ENCODE data around the gene TYW1B. TPM values are rescaled to one million over a fixed set of nuclear protein-coding genes. Genes with fewer than 3 reads are reported as not detected.
"Not testable (repeated sequence)": the region's sequence is repeated elsewhere in the genome, so short reads cannot be mapped to it uniquely, and the experiment has no call there.

The TYW1B gene
- total RNA-seq, 1 donor from 2014 or later, result 1.9 TPM

DNA sequence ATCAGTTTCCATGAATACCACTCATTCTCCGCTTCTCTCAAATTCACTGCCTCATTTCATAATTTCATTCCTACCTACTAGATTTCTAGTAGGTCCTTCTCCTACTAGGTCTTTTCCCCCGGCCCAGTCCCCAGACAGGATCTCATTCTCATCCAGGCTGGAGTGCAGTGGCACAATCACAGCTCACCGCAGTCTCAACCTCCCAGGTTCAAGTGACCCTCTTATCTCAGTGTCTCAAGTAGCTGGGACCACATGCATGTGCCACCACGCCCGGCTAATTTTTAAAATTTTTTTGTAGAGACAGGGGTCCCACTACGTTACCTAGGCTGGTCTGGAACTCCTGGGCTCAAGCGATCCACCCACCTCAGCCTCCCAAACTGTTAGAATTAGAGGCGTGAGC, 132.5 kb downstream of the TYW1B start:
- not testable (repeated sequence) for H3K27ac Mint-ChIP-seq (ENCODE audit: unreplicated experiment); H3K36me3 Mint-ChIP-seq (ENCODE audit: low read depth, unreplicated experiment); DNase-seq (ENCODE audit: low spot score); H3K9me3 Mint-ChIP-seq (ENCODE audit: unreplicated experiment); H3K4me3 Mint-ChIP-seq (ENCODE audit: unreplicated experiment); H3K27me3 Mint-ChIP-seq (ENCODE audit: unreplicated experiment)
- H3K4me1 Mint-ChIP-seq (ENCODE audit: unreplicated experiment), result peaks cover 12% of the 10 kb centered on the region

DNA sequence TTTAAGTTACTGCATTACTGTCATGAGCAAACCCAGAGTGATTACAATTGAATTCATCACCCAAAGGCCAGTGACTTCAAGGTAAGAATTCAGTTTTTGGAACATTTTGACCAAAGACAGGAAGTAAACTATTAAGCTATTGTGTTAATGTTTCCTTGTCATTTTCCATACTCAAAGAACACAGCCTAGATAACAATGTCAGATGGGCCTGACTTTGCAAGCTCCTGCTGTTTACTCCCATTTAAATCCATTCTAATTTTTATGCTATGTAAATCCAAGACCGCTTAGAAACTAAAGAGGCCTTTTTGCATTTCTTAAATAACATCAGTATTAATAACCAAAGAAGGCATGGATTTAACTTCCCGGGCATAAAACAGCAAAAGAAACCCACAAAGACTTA, 136.6 kb downstream of the TYW1B start:
- H3K4me3 Mint-ChIP-seq (ENCODE audit: unreplicated experiment); H3K36me3 Mint-ChIP-seq (ENCODE audit: low read depth, unreplicated experiment); DNase-seq (ENCODE audit: low spot score); H3K27me3 Mint-ChIP-seq (ENCODE audit: unreplicated experiment); H3K9me3 Mint-ChIP-seq (ENCODE audit: unreplicated experiment): not testable (repeated sequence)
- peaks cover 20% of the 10 kb centered on the region for H3K4me1 Mint-ChIP-seq (ENCODE audit: unreplicated experiment)
- H3K27ac Mint-ChIP-seq (ENCODE audit: unreplicated experiment), result peak overlapping the region; percentile 48

DNA sequence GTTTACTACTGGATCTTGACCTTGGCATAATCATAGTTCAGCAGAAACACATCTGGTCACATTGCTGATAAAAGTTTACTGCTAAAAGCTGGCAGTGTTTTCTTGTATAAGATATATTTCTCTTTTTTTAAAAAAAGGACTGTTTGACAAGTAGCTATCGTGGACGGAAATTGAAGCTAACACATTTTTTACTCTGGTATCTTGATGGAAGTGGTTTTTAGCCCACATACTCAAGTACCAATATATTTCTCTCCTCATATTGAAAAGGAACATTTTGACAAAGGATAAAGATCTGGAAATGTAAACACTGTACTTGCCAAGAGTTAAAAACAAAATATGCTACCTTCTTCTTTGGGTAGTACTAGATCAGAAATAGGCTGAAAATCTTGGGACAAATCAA, 137.8 kb downstream of the TYW1B start:
- H3K27ac Mint-ChIP-seq (ENCODE audit: unreplicated experiment); H3K4me3 Mint-ChIP-seq (ENCODE audit: unreplicated experiment); H3K36me3 Mint-ChIP-seq (ENCODE audit: low read depth, unreplicated experiment); H3K9me3 Mint-ChIP-seq (ENCODE audit: unreplicated experiment); DNase-seq (ENCODE audit: low spot score); H3K27me3 Mint-ChIP-seq (ENCODE audit: unreplicated experiment): not testable (repeated sequence)
- H3K4me1 Mint-ChIP-seq (ENCODE audit: unreplicated experiment), result peaks cover 22% of the 10 kb centered on the region

DNA sequence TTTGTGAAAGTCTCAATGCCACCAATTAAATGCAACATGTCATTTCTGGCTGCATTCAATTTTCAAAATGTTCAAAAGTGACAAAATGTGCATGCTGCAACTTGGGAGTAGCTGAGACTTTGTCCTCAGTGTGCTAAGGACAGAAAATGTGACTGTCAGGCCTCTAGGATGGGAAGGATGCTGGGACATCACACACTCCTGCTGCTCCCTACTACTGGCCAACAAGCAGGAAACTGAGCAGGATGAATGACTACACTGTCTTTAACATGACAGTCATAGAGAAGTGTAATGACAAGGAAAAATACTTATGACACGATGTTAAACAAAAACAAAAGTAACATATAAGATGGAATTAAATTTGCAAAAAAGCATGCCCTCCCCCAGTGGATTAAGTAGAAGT, 138.7 kb downstream of the TYW1B start:
- DNase-seq (ENCODE audit: low spot score); H3K27ac Mint-ChIP-seq (ENCODE audit: unreplicated experiment); H3K4me3 Mint-ChIP-seq (ENCODE audit: unreplicated experiment); H3K36me3 Mint-ChIP-seq (ENCODE audit: low read depth, unreplicated experiment); H3K9me3 Mint-ChIP-seq (ENCODE audit: unreplicated experiment); H3K27me3 Mint-ChIP-seq (ENCODE audit: unreplicated experiment): not testable (repeated sequence)
- H3K4me1 Mint-ChIP-seq (ENCODE audit: unreplicated experiment), result peaks cover 25% of the 10 kb centered on the region

GRCh38 chr7:72681211-72681610, 146.8 kb downstream of the TYW1B start:
- not testable (repeated sequence) for H3K27ac Mint-ChIP-seq (ENCODE audit: unreplicated experiment); H3K27me3 Mint-ChIP-seq (ENCODE audit: unreplicated experiment); H3K9me3 Mint-ChIP-seq (ENCODE audit: unreplicated experiment); DNase-seq (ENCODE audit: low spot score); H3K4me3 Mint-ChIP-seq (ENCODE audit: unreplicated experiment); H3K36me3 Mint-ChIP-seq (ENCODE audit: low read depth, unreplicated experiment)
- H3K4me1 Mint-ChIP-seq (ENCODE audit: unreplicated experiment), result peaks cover 21% of the 10 kb centered on the region

DNA sequence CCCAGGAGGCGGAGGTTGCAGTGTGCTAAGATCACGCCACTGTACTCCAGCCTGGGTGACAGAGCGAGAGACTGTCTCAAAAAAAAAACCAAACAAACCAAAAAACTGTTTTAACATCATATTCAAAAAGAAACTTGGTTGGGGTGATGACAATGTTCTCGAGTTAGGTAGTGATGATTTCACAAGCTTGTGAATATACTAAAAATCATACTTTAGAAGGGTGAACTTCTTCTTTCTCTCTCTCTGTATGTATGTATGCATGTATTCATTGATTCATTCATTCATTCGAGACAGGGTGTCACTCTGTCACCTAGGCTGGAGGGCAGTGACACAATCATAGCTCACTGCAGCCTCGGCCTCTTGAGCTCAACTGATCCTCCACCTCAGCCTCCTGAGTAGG, 151.1 kb downstream of the TYW1B start:
- not testable (repeated sequence) for H3K4me3 Mint-ChIP-seq (ENCODE audit: unreplicated experiment); H3K27ac Mint-ChIP-seq (ENCODE audit: unreplicated experiment); H3K27me3 Mint-ChIP-seq (ENCODE audit: unreplicated experiment); H3K4me1 Mint-ChIP-seq (ENCODE audit: unreplicated experiment); DNase-seq (ENCODE audit: low spot score); H3K36me3 Mint-ChIP-seq (ENCODE audit: low read depth, unreplicated experiment); H3K9me3 Mint-ChIP-seq (ENCODE audit: unreplicated experiment)

- H3K4me3 Mint-ChIP-seq (ENCODE audit: unreplicated experiment); H3K27me3 Mint-ChIP-seq (ENCODE audit: unreplicated experiment); H3K4me1 Mint-ChIP-seq (ENCODE audit: unreplicated experiment); H3K27ac Mint-ChIP-seq (ENCODE audit: unreplicated experiment); DNase-seq (ENCODE audit: low spot score); H3K9me3 Mint-ChIP-seq (ENCODE audit: unreplicated experiment); H3K36me3 Mint-ChIP-seq (ENCODE audit: low read depth, unreplicated experiment): not testable (repeated sequence)
These were observed 151.8 kb downstream of the TYW1B start for GRCh38 chr7:72676086-72676690.

GRCh38 chr7:72675686-72676085, 152.3 kb downstream of the TYW1B start:
- H3K27me3 Mint-ChIP-seq (ENCODE audit: unreplicated experiment); H3K27ac Mint-ChIP-seq (ENCODE audit: unreplicated experiment); H3K4me3 Mint-ChIP-seq (ENCODE audit: unreplicated experiment); H3K4me1 Mint-ChIP-seq (ENCODE audit: unreplicated experiment); H3K9me3 Mint-ChIP-seq (ENCODE audit: unreplicated experiment); DNase-seq (ENCODE audit: low spot score); H3K36me3 Mint-ChIP-seq (ENCODE audit: low read depth, unreplicated experiment): not testable (repeated sequence)

GRCh38 chr7:72674394-72674793, 153.6 kb downstream of the TYW1B start:
- H3K4me3 Mint-ChIP-seq (ENCODE audit: unreplicated experiment), result no peak overlapping the region
- no peaks in the 10 kb centered on the region for H3K9me3 Mint-ChIP-seq (ENCODE audit: unreplicated experiment)
- no peaks in the 10 kb centered on the region for H3K4me1 Mint-ChIP-seq (ENCODE audit: unreplicated experiment)
- no peak for TF ChIP-seq CTCF (IDR thresholded peaks at IDR 0.05; ENCODE audit: unreplicated experiment)
- H3K27ac Mint-ChIP-seq (ENCODE audit: unreplicated experiment), result no peak overlapping the region
- DNase-seq (ENCODE audit: low spot score), result no peak
- no peaks in the 10 kb centered on the region for H3K27me3 Mint-ChIP-seq (ENCODE audit: unreplicated experiment)
- no peaks in the 10 kb centered on the region for H3K36me3 Mint-ChIP-seq (ENCODE audit: low read depth, unreplicated experiment)

DNA sequence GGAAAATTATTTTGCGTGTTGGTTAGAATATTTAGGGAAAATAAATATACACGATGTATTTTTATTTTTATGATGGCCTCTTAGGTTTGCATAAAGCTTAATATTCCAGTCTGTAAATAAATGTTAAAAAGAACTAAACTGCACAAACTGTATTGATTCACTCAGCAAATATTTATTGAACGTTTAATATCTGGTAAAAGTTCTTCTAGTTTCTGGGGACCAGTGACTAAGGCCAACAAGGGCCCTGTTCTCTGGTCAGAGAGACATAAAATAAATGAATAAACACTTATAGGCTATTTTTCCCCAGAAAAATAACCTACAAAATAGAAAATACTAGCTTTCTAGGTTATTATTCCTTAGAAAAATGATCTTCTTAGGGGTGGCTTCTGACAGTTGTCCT, 157.2 kb downstream of the TYW1B start:
- H3K27ac Mint-ChIP-seq (ENCODE audit: unreplicated experiment); H3K4me3 Mint-ChIP-seq (ENCODE audit: unreplicated experiment); H3K27me3 Mint-ChIP-seq (ENCODE audit: unreplicated experiment); H3K36me3 Mint-ChIP-seq (ENCODE audit: low read depth, unreplicated experiment); DNase-seq (ENCODE audit: low spot score); H3K9me3 Mint-ChIP-seq (ENCODE audit: unreplicated experiment); H3K4me1 Mint-ChIP-seq (ENCODE audit: unreplicated experiment): not testable (repeated sequence)

GRCh38 chr7:72668435-72668834, 159.6 kb downstream of the TYW1B start:
- H3K27ac Mint-ChIP-seq (ENCODE audit: unreplicated experiment); H3K4me1 Mint-ChIP-seq (ENCODE audit: unreplicated experiment); H3K27me3 Mint-ChIP-seq (ENCODE audit: unreplicated experiment); H3K36me3 Mint-ChIP-seq (ENCODE audit: low read depth, unreplicated experiment); DNase-seq (ENCODE audit: low spot score); H3K9me3 Mint-ChIP-seq (ENCODE audit: unreplicated experiment); H3K4me3 Mint-ChIP-seq (ENCODE audit: unreplicated experiment): not testable (repeated sequence)

DNA sequence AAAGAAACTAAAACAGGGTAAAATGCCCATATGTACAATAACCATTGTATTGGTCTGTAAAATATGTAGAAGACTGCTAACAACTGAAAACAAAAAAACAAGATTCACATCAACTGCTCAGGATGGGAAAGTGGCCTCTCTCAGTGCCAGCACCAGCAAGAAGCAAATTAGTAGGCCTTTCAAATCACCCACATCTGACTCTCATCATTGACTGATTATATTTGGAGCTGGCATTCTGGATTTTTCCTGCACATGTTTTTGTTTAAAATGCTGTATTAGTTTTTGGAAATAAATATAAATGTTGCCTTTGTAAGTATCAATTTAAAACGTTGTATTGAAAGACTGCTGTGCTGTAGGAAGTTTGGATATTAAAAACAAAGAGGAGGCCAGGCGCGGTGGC, 161.0 kb downstream of the TYW1B start:
- not testable (repeated sequence) for H3K36me3 Mint-ChIP-seq (ENCODE audit: low read depth, unreplicated experiment); H3K4me1 Mint-ChIP-seq (ENCODE audit: unreplicated experiment); H3K27me3 Mint-ChIP-seq (ENCODE audit: unreplicated experiment); H3K27ac Mint-ChIP-seq (ENCODE audit: unreplicated experiment); H3K4me3 Mint-ChIP-seq (ENCODE audit: unreplicated experiment); H3K9me3 Mint-ChIP-seq (ENCODE audit: unreplicated experiment); DNase-seq (ENCODE audit: low spot score)
